Vagina (tissue), 2 donors: ENCODE results near the gene GM2A.

Source experiments
- CTCF ChIP-seq, 3 experiments: fragments of 450-650 bp in 2 of 3; fragments of 200-600 bp in 1 of 3; sonication (generic) in 1 of 3; IDR thresholded peaks; one replicate each; pipeline ENCODE4 v1.5.1; 2017 to 2019; ENCODE audit warnings: antibody characterized with exemption in 3 of 3, mild to moderate bottlenecking in 2 of 3, moderate library complexity in 2 of 3
- POLR2A ChIP-seq, 2 donors: fragments of 450-650 bp; IDR thresholded peaks; one replicate each; pipeline ENCODE4 v1.6.1; 2017; ENCODE audit warnings: antibody characterized with exemption in 2 of 2, mild to moderate bottlenecking in 2 of 2, moderate library complexity in 2 of 2

GRCh38 chr5:151234476-151235238 lies 18.3 kb upstream of the GM2A start:
- TF ChIP-seq CTCF (IDR thresholded peaks at IDR 0.05): no peak
- no peak for TF ChIP-seq POLR2A (IDR thresholded peaks at IDR 0.05)
